Keratinocyte (primary cell): ENCODE data around the gene CLPX. TPM values are rescaled to one million over a fixed set of nuclear protein-coding genes. Genes with fewer than 3 reads are reported as not detected.

ENCODE experiments used
- DNase-seq: peaks from one replicate; pipeline ENCODE4 v3.0.0-alpha.2; 2011; ENCODE audit warnings: low read depth, missing footprints, low spot score
- FAIRE-seq: peaks from 2 replicates; lab custom pipeline; 2011; peaks lifted over from hg19 to GRCh38; lab: Jason Lieb, UNC
- H2AFZ ChIP-seq: 2 replicates; pipeline ENCODE4 v1.6.0; 2012; ENCODE audit warnings: low read length, control low read depth, inconsistent platforms; ENCODE audit not compliant: control insufficient read depth
- H3K27ac ChIP-seq: 2 replicates; pipeline ENCODE4 v1.5.1; 2011; ENCODE audit warnings: low read length; ENCODE audit not compliant: control insufficient read depth, insufficient read depth
- H3K27me3 ChIP-seq: 3 replicates; pipeline ENCODE4 v1.6.0; 2011; ENCODE audit warnings: low read length; ENCODE audit not compliant: control insufficient read depth, insufficient read depth; ENCODE audit errors: extremely low read depth
- H3K36me3 ChIP-seq, 2 experiments: 2 replicates in 1 of 2; 3 replicates in 1 of 2; pipeline ENCODE4 v1.5.1; 2011; ENCODE audit warnings: low read length in 2 of 2, mild to moderate bottlenecking in 1 of 2; ENCODE audit not compliant: control insufficient read depth in 2 of 2, insufficient read depth in 2 of 2; ENCODE audit errors: extremely low read depth in 1 of 2
- H3K4me1 ChIP-seq: 3 replicates; pipeline ENCODE4 v1.5.1; 2011; ENCODE audit warnings: low read length; ENCODE audit not compliant: control insufficient read depth, insufficient read depth; ENCODE audit errors: extremely low read depth
- H3K4me2 ChIP-seq: 3 replicates; pipeline ENCODE4 v1.6.0; 2011; ENCODE audit warnings: low read depth, low read length; ENCODE audit not compliant: control insufficient read depth, insufficient read depth; ENCODE audit errors: extremely low read depth
- H3K4me3 ChIP-seq, 3 experiments: fragments of 200-600 bp in 1 of 3; sonication (generic) in 1 of 3; 2 replicates in 2 of 3; 3 replicates in 1 of 3; pipeline ENCODE4 v1.5.1; 2011 to 2016; ENCODE audit warnings: low read length in 3 of 3, mild to moderate bottlenecking in 3 of 3, control low read depth in 2 of 3, inconsistent platforms in 1 of 3, low read depth in 1 of 3, mixed read lengths in 1 of 3, mixed run types in 1 of 3, moderate library complexity in 1 of 3; ENCODE audit not compliant: control insufficient read depth in 2 of 3, insufficient read depth in 2 of 3; ENCODE audit errors: extremely low read depth in 1 of 3
- H3K79me2 ChIP-seq: 2 replicates; pipeline ENCODE4 v1.6.0; 2012; ENCODE audit warnings: low read length; ENCODE audit not compliant: control insufficient read depth, insufficient read depth
- H3K9ac ChIP-seq: 3 replicates; pipeline ENCODE4 v1.6.0; 2011; ENCODE audit warnings: low read length; ENCODE audit not compliant: control insufficient read depth, insufficient read depth; ENCODE audit errors: extremely low read depth
- H3K9me1 ChIP-seq: 3 replicates; pipeline ENCODE4 v1.6.0; 2011; ENCODE audit warnings: low read length; ENCODE audit not compliant: control insufficient read depth, insufficient read depth; ENCODE audit errors: extremely low read depth
- H3K9me3 ChIP-seq: 2 replicates; pipeline ENCODE4 v1.5.1; 2012; ENCODE audit warnings: low read depth, low read length; ENCODE audit not compliant: control insufficient read depth
- H4K20me1 ChIP-seq: 3 replicates; pipeline ENCODE4 v1.6.0; 2011; ENCODE audit warnings: low read length; ENCODE audit not compliant: control insufficient read depth, insufficient read depth; ENCODE audit errors: extremely low read depth
- CTCF ChIP-seq, 3 experiments: IDR thresholded peaks in 1 of 3; conservative IDR thresholded peaks in 1 of 3; optimal IDR thresholded peaks in 1 of 3; 2 replicates in 2 of 3; 3 replicates in 1 of 3; pipeline versions ENCODE3 to v1.5.1; 2011; ENCODE audit warnings: low read length in 3 of 3, mild to moderate bottlenecking in 3 of 3, moderate library complexity in 2 of 3, control low read depth in 1 of 3, inconsistent platforms in 1 of 3; ENCODE audit not compliant: insufficient read depth in 2 of 3; ENCODE audit errors: extremely low read depth in 1 of 3
- EZH2 ChIP-seq: IDR thresholded peaks from one replicate; pipeline ENCODE4 v1.6.1; 2012; ENCODE audit warnings: inconsistent platforms, mild to moderate bottlenecking, low read length, moderate library complexity
- dilution Hi-C: fragments of 300-500 bp; cut with MboI; formaldehyde crosslinking; loops from one replicate; pipeline ENCODE4 v1.7.0; 2020; ENCODE audit warnings: low sequenced_read_pairs; ENCODE audit not compliant: extremely low pct_ligation_motif_present
- polyA plus RNA-seq, 5 experiments: library from polyadenylated mRNA; depleted of rRNA in 3 of 5; stranded (reverse) in 3 of 5; stranded (forward) in 1 of 5; unstranded in 1 of 5; fragments of >200 nt; gene quantifications; 1 replicate in 1 of 5; 2 replicates in 3 of 5; 3 replicates in 1 of 5; pipeline versions ENCODE4 v1.2.1 to v1.2.3, GENCODE V29; 2011 to 2012; ENCODE audit warnings: missing spikeins in 2 of 5, low read depth in 1 of 5, low replicate concordance in 1 of 5

CLPX gene
- polyA plus RNA-seq, 1 donor (not counting 4 experiments of a cell fraction or from before 2014, with no cell fraction given) = 51.5 TPM

DNA sequence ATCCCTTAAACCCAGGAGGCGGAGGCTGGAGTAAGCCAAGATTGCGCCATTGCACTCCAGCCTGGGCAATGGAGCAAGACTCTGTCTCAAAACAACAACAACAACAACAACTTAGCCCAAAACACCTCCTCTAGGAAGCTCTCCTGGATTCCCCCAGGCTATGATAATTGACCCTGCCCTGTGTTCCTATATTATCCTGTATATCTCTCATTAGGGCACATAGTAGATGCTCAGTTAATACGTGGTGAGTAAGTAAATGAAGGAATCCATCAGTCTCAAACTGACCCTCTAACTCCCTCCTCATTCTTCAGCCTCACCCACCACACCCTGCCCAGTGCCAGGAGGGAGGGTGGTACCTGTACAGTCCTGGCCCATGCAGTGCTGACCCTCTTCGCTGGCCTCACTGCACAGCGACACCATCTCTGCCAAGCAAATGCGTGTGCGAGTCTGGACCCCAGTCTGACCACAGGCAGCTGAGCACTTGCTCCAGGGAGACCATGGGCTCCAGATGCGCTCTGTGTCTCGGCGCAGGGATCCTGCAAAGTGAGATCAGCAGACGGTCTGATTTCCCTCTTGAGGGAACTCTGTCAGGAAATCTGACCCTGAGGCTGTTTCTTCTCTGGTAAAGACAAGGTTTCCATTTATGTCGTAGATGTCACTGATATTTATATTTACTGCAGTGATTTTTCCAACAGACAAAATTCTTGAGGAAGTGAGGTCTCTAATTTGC lies 20.0 kb upstream of the CLPX start:
- no peaks in the 10 kb centered on the region for H3K79me2 ChIP-seq

DNA sequence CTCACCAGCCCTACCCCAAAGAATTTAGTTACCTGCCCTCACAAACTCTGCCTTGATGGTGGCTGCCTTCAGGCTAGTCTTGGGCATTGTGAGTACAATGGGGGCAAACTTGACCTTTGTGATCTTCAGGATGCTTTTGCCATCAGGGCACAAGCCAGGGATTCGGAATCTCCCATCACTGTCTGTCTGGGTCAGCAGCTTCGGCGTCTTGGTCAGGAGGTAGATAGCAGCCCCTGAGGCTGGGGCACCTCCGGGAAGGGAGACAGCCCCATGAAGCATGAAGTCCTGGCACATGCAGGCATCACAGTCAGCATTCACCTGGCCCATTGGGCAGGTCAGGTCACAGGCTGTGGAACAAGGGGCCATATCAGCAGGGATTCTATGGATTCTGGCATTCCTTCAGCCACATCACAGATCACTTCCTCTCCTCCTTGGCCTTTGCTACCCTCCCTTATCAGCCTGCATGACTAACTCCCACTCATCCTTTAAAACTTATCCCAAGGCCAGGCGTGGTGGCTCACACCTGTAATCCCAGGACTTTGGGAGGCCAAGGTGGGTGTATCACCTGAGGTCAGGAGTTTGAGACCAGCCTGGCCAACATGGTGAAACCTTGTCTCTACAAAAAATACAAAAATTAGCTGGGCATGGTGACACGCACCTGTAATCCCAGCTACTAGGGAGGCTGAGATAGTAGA lies 19.2 kb upstream of the CLPX start:
- TF ChIP-seq CTCF (optimal IDR thresholded peaks at IDR 0.05 in 1 of 3, IDR thresholded peaks at IDR 0.05 in 1 of 3, conservative IDR thresholded peaks at IDR 0.05 in 1 of 3; ENCODE audit: extremely low read depth in 1 of 3, insufficient read depth in 2 of 3, low read length in 3 of 3) = no peak
- TF ChIP-seq EZH2 = no peak
- no peak overlapping the region for H3K9ac ChIP-seq
- no peaks in the 10 kb centered on the region for H4K20me1 ChIP-seq
- no peaks in the 10 kb centered on the region for H3K9me1 ChIP-seq
- H3K27me3 ChIP-seq = no peaks in the 10 kb centered on the region
- H3K79me2 ChIP-seq = no peaks in the 10 kb centered on the region
- dilution Hi-C loops = no loop called here
- DNase-seq (no peak), FAIRE-seq (no peak)
- H3K4me3 ChIP-seq = no peak overlapping the region
- H3K9me3 ChIP-seq = no peaks in the 10 kb centered on the region
- H3K36me3 ChIP-seq = no peaks in the 10 kb centered on the region
- H3K4me1 ChIP-seq = no peaks in the 10 kb centered on the region
- no peak overlapping the region for H2AFZ ChIP-seq
- H3K27ac ChIP-seq = no peak overlapping the region
- no peak overlapping the region for H3K4me2 ChIP-seq

More for the DNA sequence above, 20.0 kb upstream of the CLPX start:
- no peaks in the 10 kb centered on the region for H3K27me3 ChIP-seq
- no peak overlapping the region for H3K4me3 ChIP-seq
- no peak overlapping the region for H2AFZ ChIP-seq
- no peaks in the 10 kb centered on the region for H3K9me3 ChIP-seq
- no peaks in the 10 kb centered on the region for H4K20me1 ChIP-seq
- no peaks in the 10 kb centered on the region for H3K36me3 ChIP-seq
- DNase-seq (no peak), FAIRE-seq (no peak)
- TF ChIP-seq EZH2 (no peak), CTCF (optimal IDR thresholded peaks at IDR 0.05 in 1 of 3, IDR thresholded peaks at IDR 0.05 in 1 of 3, conservative IDR thresholded peaks at IDR 0.05 in 1 of 3; ENCODE audit: extremely low read depth in 1 of 3, insufficient read depth in 2 of 3, low read length in 3 of 3) (no peak)
- H3K9ac ChIP-seq = no peak overlapping the region
- dilution Hi-C loops = no loop called here
- H3K9me1 ChIP-seq = no peaks in the 10 kb centered on the region
- H3K4me2 ChIP-seq = no peak overlapping the region
- no peaks in the 10 kb centered on the region for H3K4me1 ChIP-seq
- no peak overlapping the region for H3K27ac ChIP-seq
